SK-MEL-5 (cell line): ENCODE data around the gene CCDC137. TPM values are rescaled to one million over a fixed set of nuclear protein-coding genes. Genes with fewer than 3 reads are reported as not detected.

ENCODE experiments used
- DNase-seq: peaks from one replicate; pipeline ENCODE4 v3.0.0-alpha.2; 2016; ENCODE audit warnings: low read depth, low spot score
- in situ Hi-C: cut with HindIII; loops from 2 replicates; pipeline ENCODE4 v1.10.0; 2016; ENCODE audit warnings: low sequenced_read_pairs, high pct_unique_total_duplicates, low pct_unique_long_range_greater_than_20kb
- small RNA-seq, 2 experiments: library from RNA; depleted of rRNA; stranded (forward); fragments of <200 nt; gene quantifications; one replicate each; pipeline ENCODE3, GENCODE V24; 2014
- total RNA-seq: library from RNA; depleted of rRNA; stranded (reverse); fragments of >200 nt; shearing (Covaris generic); gene quantifications from 2 replicates; pipeline ENCODE4 v1.2.3, GENCODE V29; 2014; rRNA removed

Gene CCDC137
- total RNA-seq, 1 experiment from 2014 or later: 56.8 TPM

DNA sequence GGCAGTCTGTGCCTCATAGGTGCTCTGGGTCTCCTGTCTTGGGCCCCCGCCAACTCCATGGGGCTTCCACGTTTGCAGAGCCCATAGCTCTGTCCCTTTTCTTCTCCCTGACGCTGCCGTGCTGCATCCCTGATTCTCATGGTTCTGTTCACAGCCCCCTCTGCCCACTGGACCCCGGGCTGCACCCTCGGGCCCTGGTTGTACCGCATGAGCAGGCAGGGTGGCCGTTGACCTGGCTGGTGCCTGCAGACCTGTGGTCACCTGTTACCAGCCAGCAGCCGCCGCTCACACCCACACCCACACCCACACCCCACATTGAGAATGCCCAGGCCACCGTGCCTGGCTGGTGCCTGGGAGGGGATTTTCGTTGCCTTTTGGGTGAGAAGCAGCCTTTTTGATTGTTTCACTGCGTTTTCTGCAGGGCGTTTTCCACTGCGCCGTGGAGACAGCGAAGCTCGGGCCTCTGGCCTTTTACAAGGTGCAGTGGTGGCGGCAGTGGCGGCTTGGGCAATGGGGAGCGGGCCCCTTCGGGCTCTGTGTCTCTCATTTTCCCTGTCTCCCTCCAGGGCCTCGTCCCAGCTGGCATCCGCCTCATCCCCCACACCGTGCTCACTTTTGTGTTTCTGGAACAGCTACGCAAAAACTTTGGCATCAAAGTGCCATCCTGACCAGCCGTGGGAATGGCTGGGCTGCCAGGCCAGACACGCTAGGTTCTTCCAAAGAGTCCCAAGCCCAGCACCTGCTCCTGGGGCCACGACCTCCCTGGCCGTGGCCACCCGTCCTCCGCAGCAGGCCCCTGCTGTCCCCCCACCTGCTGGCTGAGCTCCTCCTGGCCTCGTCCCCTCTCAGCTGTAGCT is 53.1 kb downstream of the CCDC137 start:
- no peak for DNase-seq
- in situ Hi-C loops: no loop called here

DNA sequence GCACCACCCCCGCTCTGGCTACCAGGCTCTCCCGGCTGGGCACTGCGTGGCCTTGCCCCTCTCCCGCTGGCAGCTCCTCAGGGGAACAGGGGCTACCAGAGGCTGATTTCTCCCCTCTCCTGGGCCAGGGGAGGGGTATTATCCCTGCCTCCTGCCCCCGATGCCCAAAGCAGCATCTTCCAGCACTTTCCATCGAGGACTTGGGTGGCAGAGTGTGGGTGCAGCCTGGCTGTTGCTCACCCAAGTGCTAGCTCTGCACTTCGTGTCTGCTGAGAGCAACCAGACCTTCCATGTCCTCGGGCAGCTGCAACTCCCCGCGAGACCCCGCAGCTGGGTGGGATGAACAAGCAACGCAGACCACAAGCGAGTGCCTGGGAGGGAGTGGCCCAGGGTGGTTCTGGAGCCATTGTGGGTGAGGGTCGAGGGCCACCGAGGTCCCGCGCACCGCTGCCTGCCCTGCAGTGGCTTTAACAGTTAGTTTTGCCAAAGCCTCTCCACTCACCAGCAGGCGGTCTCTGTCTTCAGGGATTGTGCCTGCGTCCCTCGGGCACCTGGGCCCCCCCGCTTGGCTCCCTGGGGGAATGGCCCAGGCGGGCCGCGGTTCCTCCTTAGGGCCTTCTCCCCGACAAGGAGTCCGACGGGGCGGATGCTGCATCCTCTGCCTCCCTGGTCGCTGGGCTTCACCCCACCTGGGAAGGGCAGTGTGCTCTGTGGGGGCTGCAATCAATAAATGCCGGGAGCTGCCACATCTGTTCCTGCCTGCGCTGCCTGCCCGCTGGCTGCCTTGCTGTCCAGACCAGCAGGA is 53.9 kb downstream of the CCDC137 start:
- DNase-seq: no peak
- in situ Hi-C loops: no loop called here

DNA sequence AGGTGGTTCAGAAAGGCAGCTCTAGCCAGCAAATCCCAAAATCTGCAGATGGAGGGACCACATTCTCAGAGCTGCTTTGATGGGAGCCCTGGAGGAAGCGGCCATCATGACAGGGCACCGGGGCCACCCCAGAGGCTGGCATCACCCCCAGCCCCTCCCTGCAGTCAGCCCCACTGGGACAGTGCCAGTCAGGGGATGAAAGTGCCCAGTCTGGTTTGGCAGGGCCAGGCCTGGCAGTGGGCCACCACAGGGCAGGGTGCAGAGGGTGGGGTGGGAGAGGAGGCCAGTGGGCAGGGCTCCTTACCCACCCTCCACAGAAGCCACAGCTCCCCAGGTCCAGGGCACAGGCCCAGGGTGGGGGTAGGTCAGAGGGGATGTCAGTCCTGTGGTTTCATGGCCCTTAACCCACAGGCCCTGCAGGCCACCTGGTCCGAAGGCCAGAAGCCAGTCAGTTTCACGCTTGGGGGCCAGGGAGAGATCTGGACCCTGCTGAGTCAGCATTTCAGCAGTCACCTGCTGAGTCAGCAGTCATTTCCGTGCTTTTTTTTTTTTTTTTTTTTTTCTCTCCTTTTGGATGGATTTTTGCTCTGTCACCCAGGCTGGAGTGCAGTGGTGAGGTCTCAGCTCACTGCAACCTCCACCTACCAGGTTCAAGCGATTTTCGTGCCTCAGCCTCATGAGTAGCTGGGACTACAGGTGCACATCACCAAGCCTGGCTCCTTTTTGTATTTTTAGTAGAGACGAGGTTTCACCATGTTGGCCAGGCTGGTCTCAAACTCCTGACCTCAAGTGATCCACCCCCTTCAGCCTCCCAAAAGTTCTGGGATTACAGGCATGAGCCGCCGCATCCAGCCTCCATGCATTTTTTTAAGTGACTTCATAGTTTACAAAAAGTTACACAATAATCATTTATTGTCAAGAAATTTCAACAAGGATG is 55.9 kb downstream of the CCDC137 start:
- no peak for DNase-seq
- in situ Hi-C loops: no loop called here

Small RNA genes within 50 kb of the gene (small RNA-seq; reads per million reads assigned to genes)
- 0 to 0.19 reads per million in 2 experiments for gene MIR6786

Other genes with a start within 250 kb of the CCDC137 start
- 6,652 and 7,362 TPM in 2 replicates for gene ACTG1, start 153.9 kb upstream of the CCDC137 start, total RNA-seq
- 0.34 TPM in 1 of 2 replicates, not detected in the other for gene FSCN2, start 138.4 kb upstream of the CCDC137 start, total RNA-seq
- gene FAAP100, start 114.4 kb upstream of the CCDC137 start, total RNA-seq: 34.0 and 35.0 TPM in 2 replicates
- gene NPLOC4, start 29.6 kb upstream of the CCDC137 start, total RNA-seq: 139 TPM in 2 replicates
- gene TSPAN10, start 29.5 kb upstream of the CCDC137 start, total RNA-seq: 70.6 and 85.2 TPM in 2 replicates
- gene PDE6G, start 10.2 kb upstream of the CCDC137 start, total RNA-seq: 0.67 TPM in 1 of 2 replicates, not detected in the other
- gene OXLD1, start 132 bp upstream of the CCDC137 start, total RNA-seq: 96.8 and 106 TPM in 2 replicates
- 46.1 and 52.5 TPM in 2 replicates for gene ARL16, start 17.1 kb downstream of the CCDC137 start, total RNA-seq
- 155 and 174 TPM in 2 replicates for gene HGS, start 17.3 kb downstream of the CCDC137 start, total RNA-seq
- 24.9 and 29.5 TPM in 2 replicates for gene MRPL12, start 36.6 kb downstream of the CCDC137 start, total RNA-seq
- 45.5 and 50.6 TPM in 2 replicates for gene SLC25A10, start 45.5 kb downstream of the CCDC137 start, total RNA-seq
- not detected in 2 replicates for gene GCGR, start 137.4 kb downstream of the CCDC137 start, total RNA-seq
- gene MCRIP1, start 166.6 kb downstream of the CCDC137 start, total RNA-seq: 144 and 162 TPM in 2 replicates
- 0.56 and 0.63 TPM in 2 replicates for gene PPP1R27, start 168.3 kb downstream of the CCDC137 start, total RNA-seq
- gene P4HB, start 193.8 kb downstream of the CCDC137 start, total RNA-seq: 1,826 and 1,949 TPM in 2 replicates
- gene ARHGDIA, start 204.6 kb downstream of the CCDC137 start, total RNA-seq: 288 and 306 TPM in 2 replicates
- gene ALYREF, start 224.8 kb downstream of the CCDC137 start, total RNA-seq: 245 and 252 TPM in 2 replicates
- gene ANAPC11, start 225.0 kb downstream of the CCDC137 start, total RNA-seq: 315 and 336 TPM in 2 replicates
- 0.08 and 0.34 TPM in 2 replicates for gene NPB, start 235.5 kb downstream of the CCDC137 start, total RNA-seq
- gene PCYT2, start 244.7 kb downstream of the CCDC137 start, total RNA-seq: 86.6 and 105 TPM in 2 replicates